Measurements from ENCODE around the gene GGT6.
A peak's percentile ranks its signal among the peaks of the same experiment; 100 is the strongest.

Gene GGT6

GRCh38 chr17:4519361-4519788 is 41.0 kb downstream of the GGT6 start:
- DNase-seq = no peak

GRCh38 chr17:4518901-4519300 is 41.5 kb downstream of the GGT6 start:
- no peak for DNase-seq

- DNase-seq = no peak
Measured at GRCh38 chr17:4516735-4517134, 43.6 kb downstream of the GGT6 start.

GRCh38 chr17:4515501-4515900 is 44.9 kb downstream of the GGT6 start:
- DNase-seq = no peak

GRCh38 chr17:4514779-4515178 is 45.6 kb downstream of the GGT6 start:
- DNase-seq = no peak

- DNase-seq = no peak
Measured at GRCh38 chr17:4514206-4514605, 46.2 kb downstream of the GGT6 start.

GRCh38 chr17:4513113-4514032 is 47.0 kb downstream of the GGT6 start:
- no peak for DNase-seq

- no peak for DNase-seq
Measured at GRCh38 chr17:4512156-4513112, 47.9 kb downstream of the GGT6 start.

- DNase-seq = peak; percentile 23
Measured at GRCh38 chr17:4511199-4511932, 49.0 kb downstream of the GGT6 start.

GRCh38 chr17:4510618-4510941 is 49.8 kb downstream of the GGT6 start:
- DNase-seq = no peak

- no peak for DNase-seq
Measured at GRCh38 chr17:4509923-4510617, 50.3 kb downstream of the GGT6 start.

GRCh38 chr17:4509401-4509800 is 51.0 kb downstream of the GGT6 start:
- peak; percentile 19 for DNase-seq

GRCh38 chr17:4508207-4508606 is 52.2 kb downstream of the GGT6 start:
- DNase-seq = no peak

- no peak for DNase-seq
Measured at GRCh38 chr17:4507361-4508111, 52.8 kb downstream of the GGT6 start.
